Stimulated activated CD4-positive, alpha-beta T cell treated with anti-CD3 and anti-CD28 coated beads, TNF-alpha, amount 100 ng/mL, for 24 hours (primary cell): ENCODE data around the gene CLEC17A.
A peak's percentile ranks its signal among the peaks of the same experiment; 100 is the strongest.
"Not testable (repeated sequence)": the region's sequence is repeated elsewhere in the genome, so short reads cannot be mapped to it uniquely, and the experiment has no call there.

Experiments used
- DNase-seq, 3 experiments: peaks; one replicate each; pipeline ENCODE4 v3.0.0-alpha.2; 2020; ENCODE audit warnings: low read depth in 3 of 3

Gene CLEC17A

DNA sequence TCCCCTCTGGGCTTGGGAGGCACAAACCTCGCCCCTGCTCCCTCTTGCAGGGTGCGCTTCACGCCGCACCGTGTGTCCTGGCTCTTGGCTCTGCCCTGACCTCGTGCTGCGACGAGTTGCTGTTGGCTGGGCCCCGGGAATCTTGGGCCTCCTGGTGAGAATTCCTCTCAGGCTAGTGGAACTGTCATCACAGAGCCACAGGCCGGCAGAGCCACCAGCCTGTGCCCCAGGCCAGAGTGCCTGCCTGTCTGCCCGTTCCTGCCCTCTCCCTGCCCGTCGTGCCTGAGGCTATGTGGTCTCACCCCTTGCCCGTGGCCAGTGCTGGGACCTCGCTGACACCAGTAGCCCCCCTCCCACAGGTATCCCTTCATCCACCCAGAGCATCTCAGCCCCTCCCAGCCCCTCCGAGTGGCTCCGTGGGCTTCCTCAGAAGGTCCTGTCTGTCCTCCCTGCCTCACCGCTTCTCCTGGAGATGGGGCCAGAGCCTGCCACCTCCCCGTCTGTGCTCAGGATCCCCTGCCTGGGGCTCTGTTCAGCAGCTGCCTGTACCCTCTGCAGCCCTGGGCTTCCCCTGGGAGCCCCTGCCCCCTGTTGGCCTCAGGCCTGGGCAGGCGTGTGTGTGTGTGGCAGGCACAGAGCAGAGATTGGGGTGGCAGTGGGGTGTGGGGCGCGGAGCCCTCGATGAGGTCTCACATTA is 24.4 kb upstream of the CLEC17A start:
- no peak for DNase-seq

DNA sequence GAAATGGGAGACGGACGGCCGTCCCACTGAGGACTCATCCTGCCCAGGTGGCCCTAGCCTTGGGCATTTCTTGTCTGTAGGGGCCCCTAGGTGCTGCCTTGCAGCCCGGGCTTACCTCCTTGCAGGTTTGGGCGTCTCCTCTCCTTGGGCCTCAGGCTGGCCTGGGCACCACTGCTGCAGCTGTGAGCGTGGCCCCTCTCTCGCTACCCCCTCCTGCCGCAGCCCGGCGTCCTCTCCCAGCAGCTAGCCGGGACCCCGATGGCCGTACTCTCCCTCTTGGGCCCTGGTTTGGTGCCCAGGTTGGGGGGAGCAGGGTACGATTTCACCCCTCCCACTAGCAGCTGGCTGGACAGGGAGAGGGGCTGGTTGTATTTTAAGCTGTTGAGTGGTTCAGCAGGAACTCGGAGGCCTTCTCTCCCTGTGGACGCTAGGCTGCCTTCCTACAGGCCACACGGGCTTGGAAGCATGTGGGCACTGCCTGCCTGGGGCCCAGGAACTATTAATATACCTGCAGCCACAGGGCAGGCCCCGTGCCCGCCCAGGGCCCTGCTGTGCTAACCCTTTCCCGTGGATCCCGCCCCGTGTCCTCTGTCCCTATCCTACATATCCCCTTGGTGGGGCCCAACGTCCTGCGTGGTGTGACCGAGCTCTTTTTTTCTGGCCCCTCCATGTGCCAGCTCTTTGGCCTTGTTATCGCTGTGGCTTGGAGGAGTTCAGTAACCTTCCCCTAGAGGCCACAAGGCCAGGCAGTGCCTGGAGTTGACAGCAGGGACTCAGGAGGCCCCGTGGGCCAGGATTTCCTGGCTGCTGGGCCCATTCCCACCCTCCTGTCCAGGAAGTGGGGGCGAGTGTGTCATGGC is 22.7 kb upstream of the CLEC17A start:
- no peak for DNase-seq

- DNase-seq = no peak
Measured at GRCh38 chr19:14560776-14561108, 22.1 kb upstream of the CLEC17A start.

DNA sequence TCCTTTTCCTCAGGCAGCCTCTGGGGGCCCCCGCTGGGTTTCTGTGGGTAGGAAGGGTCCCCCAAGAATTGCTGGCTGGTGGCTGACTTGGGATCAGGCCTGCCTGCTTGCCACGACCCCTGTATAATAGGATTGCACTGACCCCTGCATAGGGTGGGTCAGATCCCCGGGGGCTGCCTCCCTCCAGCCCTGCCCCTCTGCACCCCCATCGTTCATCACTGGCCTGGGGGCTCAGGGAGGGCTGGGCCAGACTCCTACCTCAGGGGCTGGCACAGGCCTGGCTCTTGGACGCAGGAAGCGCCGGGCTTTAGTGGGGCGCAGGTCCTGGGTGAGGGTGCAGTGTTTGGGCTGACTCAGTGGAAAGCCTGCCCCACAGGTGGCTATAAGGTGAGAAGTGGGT is 21.6 kb upstream of the CLEC17A start:
- no peak for DNase-seq

DNA sequence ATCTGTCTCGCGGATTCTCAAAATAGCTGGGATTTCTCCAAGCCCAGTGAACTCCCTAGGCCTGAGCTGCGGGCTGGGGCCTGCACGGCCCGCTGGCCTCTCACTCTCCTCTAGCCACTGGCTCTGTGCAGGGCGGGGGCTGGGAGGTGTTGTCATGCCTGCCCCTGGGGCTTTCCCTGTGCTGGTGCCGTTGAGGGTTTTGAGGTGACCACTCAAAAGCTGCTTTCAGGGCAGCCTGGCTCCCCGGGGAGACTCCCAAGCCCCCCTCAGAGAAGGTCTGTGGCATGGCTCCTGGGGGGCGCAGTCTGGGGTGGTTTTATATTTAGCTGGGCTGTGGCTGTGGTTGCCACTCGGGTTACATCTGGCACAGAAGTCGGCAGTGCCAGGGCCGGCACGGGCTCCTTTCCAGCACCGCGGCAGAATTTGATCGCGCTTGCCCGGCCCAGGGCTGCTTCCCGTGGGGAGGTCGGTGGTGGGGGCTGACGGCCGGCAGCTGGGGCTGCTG is 21.0 kb upstream of the CLEC17A start:
- no peak for DNase-seq

DNA sequence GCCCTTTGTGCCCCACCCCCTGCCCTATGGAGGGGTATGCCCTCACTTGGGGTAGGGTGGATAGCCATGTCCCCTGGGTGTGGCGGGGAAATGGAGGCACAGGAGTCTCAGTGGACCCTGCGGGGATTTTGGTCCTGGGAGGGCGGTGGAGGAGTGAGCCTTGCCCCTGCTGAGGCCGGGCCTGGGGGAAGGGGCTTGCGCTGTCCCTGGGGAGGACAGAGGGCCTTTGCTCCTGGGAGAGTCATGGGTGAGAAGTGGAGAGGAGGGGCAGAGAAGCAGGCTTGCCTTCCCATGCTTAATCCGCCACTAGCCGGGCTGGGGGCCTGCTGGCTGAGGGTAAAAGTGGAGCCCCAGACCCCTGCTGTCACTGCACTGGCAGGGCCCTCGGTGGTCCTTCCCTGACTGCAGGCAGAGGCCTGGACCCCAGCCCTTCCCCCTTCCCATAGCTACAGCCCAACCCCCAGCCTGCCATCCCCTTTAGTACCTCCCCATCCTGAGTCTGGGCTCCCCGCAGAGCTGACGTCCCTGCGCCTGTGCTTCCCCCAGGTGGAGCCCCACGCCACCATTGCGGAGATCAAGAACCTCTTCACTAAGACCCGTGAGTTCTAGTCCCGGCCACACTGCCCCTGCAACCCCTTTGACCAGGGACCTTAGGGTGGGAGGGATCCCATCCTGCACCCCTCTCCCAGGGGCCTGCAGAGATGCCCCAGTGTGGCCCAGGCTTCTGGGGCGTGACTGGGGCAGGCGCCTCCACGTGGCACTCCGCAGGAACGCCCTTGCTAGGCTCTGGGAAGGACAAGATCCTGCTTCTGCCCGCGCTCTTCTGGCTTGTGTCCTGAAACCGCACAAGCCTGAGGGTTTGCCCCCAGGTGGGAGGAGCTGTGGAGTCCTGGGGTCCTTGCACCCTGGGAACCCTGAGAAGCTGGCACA is 20.0 kb upstream of the CLEC17A start:
- no peak for DNase-seq

- DNase-seq = no peak
Measured at GRCh38 chr19:14563590-14563926, 19.3 kb upstream of the CLEC17A start.

GRCh38 chr19:14563989-14564651 is 18.8 kb upstream of the CLEC17A start:
- peak; percentile 6 to 76 (median 33) for DNase-seq

GRCh38 chr19:14564652-14565297 is 18.1 kb upstream of the CLEC17A start:
- DNase-seq = not testable (repeated sequence)

DNA sequence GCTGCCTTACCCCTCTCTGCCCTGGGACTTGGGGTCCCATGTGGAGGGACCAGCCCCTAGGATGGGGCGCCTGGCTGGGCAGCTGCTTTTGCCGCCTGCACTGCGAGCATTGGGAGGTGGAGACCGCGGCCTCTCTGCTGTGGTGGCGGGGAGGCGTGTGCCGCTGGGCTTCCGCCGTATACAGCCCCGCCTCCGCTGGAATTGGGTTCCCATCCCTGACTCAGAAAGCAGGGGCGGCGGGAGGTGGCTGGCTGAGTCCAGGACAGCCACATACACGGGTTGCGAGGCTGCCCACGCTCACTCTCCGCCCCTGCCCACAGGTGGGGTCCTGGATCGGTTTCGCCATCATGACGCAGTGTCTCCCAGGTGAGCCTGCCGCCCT is 17.6 kb upstream of the CLEC17A start:
- DNase-seq = no peak

DNA sequence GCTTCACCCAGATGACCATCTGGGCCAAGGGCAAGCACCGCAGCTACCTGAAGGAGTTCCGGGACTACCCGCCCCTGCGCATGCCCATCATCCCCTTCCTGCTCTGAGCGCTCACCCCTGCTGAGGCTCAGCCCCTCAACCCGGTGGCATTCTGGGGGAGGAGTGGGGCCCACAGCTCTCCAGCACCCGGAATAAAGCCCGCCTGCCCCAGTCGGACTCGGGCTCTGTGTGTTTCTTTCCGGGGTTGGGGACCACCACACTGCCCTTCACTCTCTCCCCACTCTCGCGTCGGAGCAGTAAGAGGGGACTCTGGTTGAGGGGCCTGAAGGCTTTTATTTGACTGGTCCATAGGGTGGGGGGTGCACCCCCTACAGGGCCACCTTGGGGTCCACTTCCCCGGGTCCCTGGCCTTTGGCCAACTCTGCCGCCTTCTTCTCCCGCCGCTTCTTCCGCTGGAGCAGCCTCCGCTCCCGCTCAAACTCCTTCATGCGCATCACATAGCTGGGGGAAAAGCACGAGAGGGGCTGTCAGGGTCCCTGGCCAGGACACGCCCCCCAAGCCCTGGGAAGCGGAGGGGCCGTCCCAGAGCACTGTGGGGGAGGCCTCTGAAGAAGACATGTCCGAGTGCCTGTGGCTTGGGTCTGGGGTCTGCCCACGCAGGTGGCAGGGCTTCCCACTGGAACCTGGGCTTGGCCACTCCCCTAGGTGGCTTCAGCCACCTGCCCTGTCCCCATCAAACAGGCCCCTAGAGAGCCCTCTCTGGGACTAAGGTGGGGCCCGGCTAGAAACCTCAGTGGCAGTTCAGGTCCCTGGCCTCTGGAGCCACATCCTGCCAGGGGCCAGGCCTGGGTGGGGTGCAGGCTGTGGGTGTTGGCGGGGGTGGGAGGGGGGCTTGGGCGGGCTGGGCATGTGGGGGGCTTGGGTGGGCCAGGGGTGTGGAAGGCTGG is 16.8 kb upstream of the CLEC17A start:
- no peak for DNase-seq

GRCh38 chr19:14566712-14567077 is 16.2 kb upstream of the CLEC17A start:
- no peak for DNase-seq

DNA sequence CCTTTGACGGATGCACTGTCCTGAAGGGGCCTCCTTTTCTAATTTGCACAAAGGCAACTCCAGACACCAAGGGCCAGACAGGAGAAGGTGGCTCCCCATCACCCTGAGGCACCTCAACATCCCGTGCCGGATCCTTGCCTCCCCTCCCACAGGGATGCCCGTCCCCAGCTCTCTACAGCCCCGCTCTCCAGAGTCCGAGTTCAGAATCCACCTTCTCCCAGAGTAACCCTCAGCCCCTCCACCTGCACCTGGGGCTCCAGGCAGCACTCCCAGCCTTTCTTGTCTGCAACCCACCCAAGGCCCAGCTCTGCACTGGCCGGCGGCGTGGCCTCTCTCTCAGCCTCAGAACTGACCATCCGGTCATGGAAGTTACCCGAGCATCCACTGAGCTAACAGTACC is 15.8 kb upstream of the CLEC17A start:
- no peak for DNase-seq

GRCh38 chr19:14570864-14571527 is 11.9 kb upstream of the CLEC17A start:
- no peak for DNase-seq

DNA sequence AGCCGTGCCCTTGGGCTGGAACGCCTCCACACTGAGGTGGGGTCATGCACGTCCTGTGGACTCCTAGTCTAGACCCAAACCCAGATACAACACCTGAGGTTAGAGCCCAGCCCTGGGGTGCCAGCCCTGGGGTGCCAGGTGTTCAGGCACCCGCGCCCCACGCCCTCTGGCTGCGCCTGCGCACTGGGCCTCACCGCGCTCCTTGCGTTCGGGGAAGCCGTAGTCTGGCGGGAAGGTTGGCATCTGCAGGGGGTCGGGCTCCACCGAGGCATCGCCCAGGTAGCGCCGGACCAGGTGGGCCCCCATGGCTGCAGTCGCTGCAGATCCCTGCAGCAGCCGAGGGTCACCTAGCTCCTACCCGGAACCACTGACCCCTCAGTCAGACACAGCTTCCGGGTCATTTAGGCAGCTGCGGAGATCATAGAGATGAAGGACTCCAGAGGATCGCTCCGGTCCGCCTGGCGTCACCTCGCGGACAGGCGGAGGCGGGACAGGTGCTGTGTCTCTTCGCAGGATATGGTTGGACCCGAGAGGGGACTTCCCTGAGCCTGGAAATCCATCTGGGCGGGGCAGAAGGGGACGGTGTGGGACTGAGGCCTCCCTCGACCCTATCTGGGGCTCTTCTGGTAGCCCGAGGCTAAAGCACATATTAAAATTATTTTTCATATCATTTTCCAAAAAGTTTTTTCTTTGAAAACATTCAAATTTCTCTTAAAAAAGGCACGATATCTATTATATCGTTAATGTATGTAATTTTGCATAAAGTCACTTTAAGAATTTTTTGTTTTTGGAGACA is 11.0 kb upstream of the CLEC17A start, which contains the start of gene NDUFB7:
TSS of gene NDUFB7 (minus strand) at position 372 of the 796 bp plus-strand sequence. CDS start at position 306, 66 bp downstream.
- peak; percentile 74 to 90 (median 89) for DNase-seq

- no peak for DNase-seq
Measured at GRCh38 chr19:14575428-14575980, 7.4 kb upstream of the CLEC17A start.

GRCh38 chr19:14576363-14576762 is 6.5 kb upstream of the CLEC17A start:
- no peak for DNase-seq

DNA sequence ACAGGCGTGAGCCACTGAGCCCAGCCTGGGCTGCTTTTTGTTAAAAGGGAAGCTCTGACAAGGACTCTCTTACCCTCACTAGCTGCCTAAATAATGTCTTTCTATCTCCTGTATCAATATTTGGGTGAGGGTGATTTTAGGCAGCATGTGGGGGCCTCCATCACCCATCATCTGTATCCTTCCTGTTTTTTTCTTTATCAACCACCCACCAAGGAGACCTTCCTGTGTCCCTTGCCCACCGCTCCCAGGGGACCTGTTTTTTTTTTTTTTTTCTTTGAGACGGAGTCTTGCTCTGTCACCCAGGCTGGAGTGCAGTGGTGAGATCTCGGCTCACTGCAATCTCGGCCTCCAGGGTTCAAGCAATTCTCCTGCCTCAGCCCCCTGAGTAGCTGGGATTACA is 5.6 kb upstream of the CLEC17A start:
- DNase-seq = no peak
